Measurements from ENCODE around the gene GLS2.
"Not testable (repeated sequence)": the region's sequence is repeated elsewhere in the genome, so short reads cannot be mapped to it uniquely, and the experiment has no call there.

GLS2 gene

DNA sequence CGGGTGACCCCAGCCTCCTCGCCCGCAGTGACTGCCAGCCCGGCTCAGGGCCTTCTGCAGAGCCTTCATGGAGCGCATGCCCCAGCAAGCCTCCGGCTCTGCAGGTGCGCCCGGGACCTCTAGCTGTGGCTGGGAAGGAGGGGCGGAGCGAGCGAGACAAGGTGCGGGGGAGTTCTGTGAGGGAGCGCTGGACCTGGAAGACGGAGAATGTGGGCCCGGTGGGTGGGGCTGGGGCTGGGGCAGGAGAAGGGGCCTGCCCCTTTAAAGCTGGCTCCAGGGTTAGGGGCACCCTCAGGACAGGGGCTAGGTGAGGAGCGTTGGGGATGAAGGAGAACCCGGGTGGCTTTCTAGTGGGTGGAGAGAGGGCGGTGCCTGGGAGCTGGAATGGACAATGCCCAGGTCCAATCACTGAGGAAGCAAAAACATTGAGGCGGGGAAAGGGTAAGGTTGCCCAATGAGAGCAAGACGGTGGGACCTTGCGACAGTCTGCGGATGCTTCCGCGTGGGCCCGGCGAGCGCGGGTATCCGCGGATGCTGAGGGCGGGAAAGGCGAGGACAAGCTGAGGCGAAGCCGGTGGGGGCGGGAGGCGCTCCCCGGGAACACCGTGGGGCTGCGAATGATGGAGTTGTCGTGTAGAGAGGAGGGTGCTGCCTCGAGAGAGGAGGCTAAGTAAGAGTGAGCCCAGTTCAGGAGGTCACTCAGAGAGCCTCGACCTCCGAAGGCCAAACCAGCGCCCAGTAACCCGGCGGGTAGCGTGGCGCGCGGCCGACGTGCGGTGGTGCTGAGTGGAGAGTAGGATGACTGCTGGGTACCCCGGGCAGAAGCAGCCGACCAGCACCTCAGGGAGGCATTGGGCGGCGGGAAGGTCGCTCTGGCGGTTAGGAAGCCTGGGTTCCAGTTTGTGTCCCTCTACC is at the start of gene GLS2:
Gene GLS2, minus strand, starts transcription at position 121 of the 915 bp plus-strand sequence. Its CDS starts 43 bp downstream, at position 78.
- peak; percentile 58 for DNase-seq (ENCODE audit: low read depth)

DNA sequence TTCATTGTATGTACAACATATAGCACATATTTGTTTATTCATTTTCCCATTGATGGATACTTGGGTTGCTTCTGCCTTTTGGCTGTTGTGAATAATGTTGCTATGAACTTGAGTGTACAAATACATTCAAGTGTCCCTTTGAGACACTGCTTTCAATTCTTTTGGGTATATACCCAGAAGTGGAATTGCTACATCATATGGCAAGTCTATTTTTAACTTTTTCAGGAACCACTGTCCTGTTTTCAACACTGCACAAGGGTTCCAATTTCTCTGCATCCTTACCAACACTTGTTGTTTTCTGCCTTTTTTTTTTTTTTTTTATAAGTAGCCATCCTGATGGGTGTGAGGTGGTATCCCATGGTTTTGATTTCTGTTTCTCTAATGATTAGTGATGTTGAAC is 49.6 kb upstream of the GLS2 start:
- DNase-seq (ENCODE audit: low read depth) = no peak

DNA sequence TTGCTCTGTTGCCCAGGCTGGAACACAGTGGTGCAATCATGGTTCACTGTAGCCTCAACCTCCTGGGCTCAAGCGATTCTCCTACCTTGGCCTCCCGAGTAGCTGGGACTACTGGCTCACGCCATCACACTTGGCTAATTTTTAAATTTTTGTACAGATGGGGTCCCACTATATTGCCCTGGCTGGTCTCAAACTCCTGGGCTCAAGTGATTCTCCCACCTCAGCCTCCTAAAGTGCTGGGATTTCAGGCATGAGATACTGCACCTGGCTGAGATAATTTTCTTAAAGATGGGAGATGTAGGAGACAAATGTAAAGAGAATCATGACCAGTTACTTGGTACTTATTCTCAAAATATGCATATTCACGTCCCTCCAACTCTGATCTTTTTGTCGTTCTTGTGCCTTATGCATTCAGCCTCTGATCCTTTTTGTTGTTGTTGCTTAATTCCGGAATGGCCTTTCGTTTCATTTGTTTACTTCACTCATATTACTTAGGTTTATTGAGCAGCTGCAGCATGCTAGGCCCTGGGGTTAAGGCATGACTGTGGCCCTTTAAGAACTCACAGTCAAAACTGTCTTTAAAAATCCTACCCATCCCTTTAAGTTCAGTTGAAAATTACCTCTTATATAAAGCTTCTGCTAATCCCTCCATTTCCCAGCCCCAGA is 42.6 kb upstream of the GLS2 start:
- DNase-seq (ENCODE audit: low read depth) = no peak

DNA sequence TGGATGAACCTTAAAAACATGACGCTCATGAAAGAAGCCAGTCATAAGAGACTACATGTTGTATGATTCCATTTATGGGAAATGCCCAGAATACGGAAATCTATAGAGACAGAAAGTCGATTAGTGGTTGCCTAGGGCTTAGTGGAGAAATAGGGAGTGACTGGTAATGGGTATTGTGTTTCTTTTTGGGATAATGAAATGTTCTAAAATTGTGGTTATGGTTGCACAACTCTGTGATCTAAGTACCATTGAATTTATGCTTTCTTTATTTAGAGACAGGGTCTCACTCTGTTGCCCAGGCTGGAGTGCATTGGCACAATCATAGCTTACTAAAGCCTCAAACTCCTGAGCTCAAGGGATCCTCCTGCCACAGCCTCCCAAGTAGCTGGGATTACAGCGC is 41.7 kb upstream of the GLS2 start:
- DNase-seq (ENCODE audit: low read depth) = no peak

DNA sequence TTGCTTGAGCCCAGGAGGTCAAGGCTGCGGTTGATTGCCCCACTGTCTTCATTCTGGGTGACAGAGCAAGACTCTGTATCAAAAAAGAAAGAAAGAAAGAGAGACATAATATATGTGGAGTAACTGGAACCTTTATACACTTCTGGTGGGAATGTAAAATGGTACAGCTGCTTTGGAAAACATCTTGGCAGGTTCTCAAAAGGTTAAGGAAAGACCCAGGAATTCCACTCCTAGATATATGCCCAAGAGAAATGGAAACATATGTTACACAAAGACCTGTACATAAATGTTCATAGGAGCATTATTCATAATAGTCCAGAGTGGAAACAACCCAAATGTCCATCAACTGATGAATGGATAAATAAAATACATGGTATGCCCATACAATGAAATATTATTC is 40.9 kb upstream of the GLS2 start:
- no peak for DNase-seq (ENCODE audit: low read depth)

DNA sequence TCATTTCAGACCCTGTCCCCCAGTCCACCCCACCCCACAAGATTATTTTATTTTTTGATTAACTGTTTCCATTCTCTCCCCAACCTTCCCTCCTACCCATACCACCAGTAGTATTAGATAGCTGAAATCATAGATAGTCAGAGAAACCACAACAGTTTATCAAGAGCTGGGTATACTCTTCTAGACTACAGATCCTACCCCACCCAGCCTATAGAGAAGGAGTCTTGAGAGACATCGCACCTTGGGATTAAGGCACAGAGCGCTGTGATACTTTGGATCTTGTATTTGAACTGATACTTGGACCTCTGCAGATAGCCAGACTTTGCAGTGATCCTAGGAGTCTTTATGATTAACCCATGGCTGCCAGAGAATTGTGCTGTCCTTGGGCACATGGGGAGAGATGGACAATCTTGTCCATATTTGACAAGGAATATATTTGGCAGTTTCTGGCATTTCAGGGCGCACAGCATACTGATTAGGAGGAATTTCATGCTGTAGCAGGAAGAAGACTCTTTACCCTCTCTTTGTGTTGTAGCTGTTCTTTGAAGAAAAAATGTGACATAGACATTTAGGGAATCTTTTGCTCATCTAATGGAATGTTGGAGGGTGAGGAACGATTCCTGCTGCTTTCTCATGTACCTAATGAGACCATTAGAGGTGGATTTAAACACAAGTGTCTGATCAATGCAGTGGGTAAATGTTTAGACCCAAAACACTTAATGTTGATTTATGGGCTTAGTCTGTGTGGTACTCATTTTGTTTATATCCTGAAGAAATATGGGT is 34.6 kb upstream of the GLS2 start:
- DNase-seq (ENCODE audit: low read depth) = no peak

DNA sequence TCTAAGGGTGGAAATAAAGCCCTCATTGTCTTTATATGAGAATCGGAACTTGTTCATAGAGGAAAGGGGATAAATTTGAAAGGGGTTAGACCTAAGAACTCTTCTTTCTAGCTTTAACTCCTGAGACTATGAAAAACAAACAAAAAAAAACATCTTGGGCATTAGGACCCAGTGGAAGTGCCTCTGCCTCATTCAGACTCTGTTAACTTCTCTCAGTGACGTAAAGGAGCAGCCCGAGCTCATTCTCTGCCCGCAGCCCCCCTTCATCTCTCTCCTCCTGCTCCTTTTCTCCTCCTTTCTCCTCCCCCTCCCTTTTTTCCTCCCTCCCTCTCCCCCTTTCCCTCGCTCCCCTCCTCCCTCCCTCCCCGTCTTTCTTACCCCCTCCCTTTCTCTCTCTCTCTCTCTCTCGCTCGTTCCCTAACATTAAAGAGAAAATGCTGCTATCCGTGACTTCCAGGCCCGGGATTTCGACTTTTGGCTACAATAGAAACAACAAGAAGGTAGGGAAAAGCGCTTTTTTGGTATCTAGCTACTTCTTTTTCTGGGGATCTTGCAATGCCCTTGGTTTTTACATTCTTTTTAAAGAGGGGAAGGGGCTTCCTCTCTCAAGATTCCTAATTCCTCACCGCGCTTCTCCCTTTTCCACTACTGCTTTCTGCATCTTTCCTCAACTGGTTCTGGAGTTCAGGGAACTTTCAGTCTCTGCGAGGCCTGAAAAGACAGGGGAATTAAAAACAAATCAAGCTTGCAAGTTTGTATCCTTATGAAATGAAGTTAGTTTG is 33.8 kb upstream of the GLS2 start, which contains the start of gene RBMS2:
Gene RBMS2, plus strand, starts transcription at position 231 of the 782 bp plus-strand sequence. Its CDS starts 204 bp downstream, at position 435.
- DNase-seq (ENCODE audit: low read depth) = no peak

DNA sequence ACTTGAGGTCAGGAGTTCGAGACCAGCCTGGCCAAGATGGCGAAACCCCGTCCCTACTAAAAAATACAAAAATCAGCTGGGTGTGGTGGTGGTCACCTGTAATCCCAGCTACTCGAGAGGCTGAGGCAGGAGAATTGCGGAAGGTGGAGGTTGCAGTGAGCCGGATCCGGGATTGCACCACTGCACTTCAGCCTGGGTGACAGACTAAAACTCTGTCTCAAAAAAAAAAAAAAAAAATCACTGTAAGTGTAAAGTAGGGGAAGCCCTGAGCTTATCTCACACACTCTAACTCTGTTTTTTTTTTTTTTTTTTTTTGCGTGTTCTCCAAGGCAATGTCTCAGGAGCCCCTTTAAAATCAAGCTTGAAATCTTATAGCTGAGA is 33.2 kb upstream of the GLS2 start:
- no peak for DNase-seq (ENCODE audit: low read depth)

DNA sequence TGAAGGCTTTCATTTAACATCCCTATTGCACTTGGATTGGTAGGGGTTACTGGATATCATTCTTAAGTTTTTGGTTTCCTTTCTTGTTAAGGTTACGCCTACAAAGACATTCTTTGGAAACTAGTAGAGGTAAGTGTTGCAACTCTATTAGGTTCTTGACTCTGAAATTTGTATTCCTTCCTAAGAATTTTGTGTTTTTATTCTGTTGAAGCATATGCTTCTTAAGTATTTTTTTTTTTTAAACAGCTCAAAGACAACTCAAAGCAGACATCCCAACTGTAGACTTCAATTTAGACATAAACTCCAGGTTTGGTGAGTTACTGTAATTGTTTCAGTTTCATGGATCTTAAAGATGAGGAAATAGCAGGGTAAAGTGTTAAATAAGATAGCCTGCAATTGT is 32.5 kb upstream of the GLS2 start:
- DNase-seq (ENCODE audit: low read depth) = no peak

DNA sequence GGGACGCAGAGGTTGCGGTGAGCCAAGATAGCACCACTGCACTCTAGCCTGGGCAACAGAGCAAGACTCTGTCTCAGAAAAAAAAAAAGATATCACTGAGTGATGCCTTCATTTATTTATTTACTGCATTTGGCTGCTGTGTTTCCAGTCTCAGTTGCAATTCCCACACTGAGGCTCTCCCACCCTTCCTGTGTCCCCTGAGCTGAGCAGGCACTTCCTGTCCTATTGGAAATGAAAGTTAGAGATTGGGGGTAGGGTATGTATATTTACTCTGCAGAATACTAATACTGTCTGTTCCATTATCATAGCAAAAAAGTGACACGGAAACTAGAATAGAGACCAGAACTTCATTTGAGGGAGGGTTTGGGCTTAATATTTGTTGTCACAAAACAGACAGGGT is 32.1 kb upstream of the GLS2 start:
- no peak for DNase-seq (ENCODE audit: low read depth)

DNA sequence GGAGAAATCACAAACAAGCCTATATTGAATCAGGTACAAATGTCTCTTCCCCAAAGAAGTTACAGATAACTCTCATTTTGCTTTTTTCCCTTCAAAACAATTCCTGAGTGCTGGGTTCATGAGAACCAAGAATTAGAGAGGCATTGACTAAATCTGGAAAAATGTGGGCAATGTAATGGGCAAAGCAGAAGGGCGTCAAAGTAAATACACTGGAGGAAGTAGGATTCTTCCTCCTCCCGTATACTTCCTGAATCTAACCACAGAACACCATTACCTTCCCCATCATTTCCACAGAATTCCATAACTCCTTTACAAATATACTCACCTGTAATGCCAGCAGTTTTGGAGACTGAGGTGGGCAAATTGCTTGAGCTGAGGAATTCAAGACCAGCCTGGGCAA is 30.6 kb upstream of the GLS2 start:
- DNase-seq (ENCODE audit: low read depth) = no peak

DNA sequence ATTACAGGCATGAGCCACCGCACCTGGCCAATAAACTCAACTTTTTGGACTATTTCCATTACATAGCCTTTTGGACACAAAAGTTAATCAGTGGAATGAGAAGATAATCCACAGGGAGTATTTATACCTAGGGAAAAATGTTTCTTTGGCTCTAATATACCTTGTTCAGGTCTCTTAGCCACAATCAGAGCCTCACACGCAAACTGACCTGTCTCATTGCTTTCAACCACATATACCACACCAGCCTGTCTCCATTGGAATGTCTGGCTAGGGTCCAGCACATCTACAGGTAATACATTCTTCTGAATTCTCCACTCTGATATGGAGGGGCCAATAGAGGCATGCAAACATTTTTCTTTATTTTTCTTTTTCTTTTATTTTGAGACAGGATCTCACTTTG is 29.9 kb upstream of the GLS2 start:
- no peak for DNase-seq (ENCODE audit: low read depth)

DNA sequence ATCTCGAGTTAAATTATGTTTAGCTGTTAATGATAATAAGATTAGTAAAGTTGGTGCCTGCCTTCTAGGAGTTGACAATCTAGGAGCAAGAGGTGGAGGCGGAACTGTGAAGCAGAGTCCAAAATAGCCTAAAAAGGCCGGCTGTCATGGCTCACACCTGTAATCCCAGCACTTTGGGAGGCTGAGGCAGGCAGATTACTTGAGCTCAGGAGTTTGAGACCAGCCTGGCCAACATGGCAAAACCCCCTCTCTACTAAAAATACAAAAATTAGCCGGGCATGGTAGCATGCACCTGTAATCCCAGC is 26.0 kb upstream of the GLS2 start:
- DNase-seq (ENCODE audit: low read depth) = not testable (repeated sequence)

DNA sequence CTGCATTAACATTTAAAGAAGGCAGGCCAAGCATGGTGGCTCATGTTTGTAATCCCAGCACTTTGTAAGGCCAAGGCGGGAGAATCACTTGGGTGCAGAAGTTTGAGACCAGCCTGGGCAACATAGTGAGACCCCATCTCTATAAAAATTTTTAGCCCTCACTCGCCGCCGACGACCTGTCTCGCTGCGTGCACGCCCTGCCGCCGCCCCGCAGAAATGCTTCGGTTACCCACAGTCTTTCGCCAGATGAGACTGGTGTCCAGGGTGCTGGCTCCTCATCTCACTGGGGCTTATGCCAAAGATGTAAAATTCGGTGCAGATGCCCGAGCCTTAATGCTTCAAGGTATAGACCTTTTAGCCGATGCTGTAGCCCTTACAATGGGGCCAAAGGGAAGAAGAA is 22.8 kb upstream of the GLS2 start:
- no peak for DNase-seq (ENCODE audit: low read depth)

DNA sequence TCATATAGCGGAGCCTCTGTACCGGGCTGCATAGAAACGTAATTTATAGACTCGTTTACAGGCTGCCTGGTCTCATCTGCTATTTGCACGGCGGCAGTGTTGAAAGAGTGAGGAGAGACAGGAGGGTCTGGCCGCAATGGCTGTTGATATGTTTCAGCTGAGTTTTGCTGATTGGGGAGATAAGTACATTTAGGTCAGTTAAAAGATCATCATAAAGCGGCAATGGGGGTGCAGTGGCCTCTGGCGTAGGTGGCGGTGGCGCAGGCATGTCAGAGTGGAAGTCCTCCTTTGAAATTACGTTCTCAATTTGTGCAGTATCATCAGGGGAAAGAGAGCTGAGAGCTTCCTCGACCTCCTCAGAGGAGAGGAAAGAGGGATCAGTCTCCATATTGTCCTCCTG is 11.9 kb upstream of the GLS2 start:
- DNase-seq (ENCODE audit: low read depth) = not testable (repeated sequence)

DNA sequence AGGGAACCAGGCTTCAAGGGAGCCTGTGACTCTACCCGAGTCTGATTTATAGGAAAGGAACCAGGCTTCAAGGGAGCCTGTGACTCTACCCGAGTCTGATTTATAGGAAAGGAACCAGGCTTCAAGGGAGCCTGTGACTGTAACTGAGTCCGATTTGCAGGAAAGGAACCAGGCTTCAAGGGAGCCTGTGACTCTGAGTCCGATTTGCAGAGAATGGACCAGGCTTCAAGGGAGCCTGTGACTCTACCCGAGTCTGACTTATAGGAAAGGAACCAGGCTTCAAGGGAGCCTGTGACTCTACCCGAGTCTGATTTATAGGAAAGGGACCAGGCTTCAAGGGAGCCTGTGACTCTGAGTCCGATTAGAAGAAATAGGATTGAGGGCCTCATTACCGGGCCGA is 11.5 kb upstream of the GLS2 start:
- DNase-seq (ENCODE audit: low read depth) = not testable (repeated sequence)

DNA sequence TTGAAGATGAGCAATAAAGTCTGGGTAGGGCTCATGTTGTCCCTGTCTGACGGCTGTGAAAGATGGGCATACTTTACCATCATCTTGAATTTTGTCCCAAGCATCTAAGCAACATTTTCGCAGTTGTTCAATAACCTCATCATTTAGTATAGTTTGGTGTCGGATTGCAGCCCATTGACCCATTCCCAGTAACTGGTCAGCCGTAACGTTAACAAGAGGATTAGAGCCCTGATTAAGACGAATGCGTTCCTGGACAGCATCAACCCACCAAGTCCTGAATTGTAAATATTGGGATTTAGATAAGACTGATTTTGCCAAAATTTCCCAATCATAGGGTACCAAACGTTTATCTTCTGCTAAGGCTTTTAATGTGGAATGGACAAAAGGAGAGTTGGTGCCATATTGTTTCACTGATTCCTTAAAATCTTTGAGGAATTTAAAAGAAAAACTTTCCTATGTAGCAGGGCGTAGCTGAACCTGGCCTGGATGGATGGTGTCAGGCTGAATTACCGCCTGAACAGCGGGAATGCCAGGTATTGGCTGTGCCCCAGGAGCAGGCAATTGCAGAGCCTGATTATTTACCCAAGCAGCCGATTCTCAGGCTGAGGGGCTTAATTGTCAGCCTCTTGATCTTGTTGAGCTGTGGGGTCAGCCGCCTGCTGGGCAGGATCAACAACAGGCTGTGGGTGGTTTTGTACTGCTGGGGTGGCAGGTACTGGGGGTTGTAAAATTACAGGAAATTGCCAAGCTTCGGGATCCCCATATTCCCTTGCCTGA is 10.4 kb upstream of the GLS2 start:
- DNase-seq (ENCODE audit: low read depth) = not testable (repeated sequence)

DNA sequence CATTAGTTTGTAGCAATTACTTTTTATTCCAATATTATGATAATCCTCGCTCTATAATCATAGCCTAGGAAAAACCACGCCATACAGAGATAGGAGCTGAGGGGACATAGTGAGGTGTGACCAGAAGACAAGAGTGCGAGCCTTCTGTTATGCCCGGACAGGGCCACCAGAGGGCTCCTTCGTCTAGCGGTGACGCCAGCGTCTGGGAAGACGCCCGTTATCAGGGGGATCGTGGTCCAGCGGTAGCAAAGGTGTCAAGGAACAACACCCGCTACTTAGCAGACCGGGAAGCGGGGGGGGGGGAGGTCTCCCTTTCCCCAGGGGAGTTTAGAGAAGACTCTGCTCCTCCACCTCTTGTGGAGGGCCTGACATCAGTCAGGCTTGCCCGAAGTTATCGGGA is 8.7 kb upstream of the GLS2 start:
- DNase-seq (ENCODE audit: low read depth) = peak; percentile 59

DNA sequence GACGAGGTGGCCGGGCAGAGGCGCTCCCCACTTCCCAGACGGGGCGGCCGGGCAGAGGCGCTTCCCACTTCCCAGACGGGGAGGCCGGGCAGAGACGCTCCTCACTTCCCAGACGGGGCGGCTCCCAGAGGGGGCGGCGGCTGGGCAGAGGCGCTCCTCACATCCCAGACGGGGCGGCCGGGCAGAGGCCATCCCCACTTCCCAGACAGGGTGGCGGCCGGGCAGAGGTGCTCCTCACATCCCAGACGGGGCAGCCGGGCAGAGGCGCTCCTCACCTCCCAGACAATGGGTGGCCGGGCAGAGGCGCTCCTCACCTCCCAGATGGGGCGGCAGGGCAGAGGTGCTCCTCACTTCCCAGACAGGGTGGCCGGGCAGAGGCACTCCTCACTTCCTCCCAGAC is 6.5 kb upstream of the GLS2 start:
- DNase-seq (ENCODE audit: low read depth) = not testable (repeated sequence)

DNA sequence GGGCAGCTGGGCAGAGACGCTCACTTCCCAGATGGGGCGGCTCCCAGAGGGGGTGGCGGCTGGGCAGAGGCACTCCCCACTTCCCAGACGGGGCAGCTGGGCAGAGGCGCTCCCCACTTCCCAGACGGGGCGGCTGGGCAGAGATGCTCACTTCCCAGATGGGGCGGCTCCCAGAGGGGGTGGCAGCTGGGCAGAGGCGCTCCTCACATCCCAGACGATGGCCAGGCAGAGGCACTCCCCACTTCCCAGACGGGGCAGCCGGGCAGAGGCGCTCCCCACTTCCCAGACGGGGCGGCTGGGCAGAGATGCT is 6.1 kb upstream of the GLS2 start:
- DNase-seq (ENCODE audit: low read depth) = not testable (repeated sequence)

DNA sequence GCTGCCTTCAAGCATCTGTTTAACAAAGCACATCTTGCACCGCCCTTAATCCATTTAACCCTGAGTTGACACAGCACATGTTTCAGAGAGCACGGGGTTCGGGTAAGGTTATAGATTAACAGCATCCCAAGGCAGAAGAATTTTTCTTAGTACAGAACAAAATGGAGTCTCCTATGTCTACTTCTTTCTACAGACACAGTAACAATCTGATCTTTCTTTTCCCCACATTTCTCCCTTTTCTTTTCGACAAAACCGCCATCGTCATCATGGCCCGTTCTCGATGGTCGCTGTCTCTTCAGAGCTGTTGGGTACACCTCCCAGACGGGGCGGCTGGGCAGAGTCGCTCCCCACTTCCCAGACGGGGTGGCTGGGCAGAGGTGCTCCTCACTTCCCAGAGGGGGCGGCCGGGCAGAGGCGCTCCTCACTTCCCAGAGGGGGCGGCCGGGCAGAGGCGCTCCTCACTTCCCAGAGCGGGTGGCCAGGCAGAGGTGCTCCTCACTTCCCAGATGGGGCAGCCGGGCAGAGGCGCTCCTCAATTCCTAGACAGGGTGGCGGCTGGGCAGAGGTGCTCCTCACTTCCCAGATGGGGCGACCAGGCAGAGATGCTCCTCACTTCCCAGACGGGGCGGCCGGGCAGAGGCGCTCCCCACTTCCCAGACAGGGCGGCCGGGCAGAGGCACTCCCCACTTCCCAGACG is 5.6 kb upstream of the GLS2 start:
- DNase-seq (ENCODE audit: low read depth) = not testable (repeated sequence)

Measured in activated T-cell treated with anti-CD3 and anti-CD28 coated beads for 48 hours (primary cell).